GM21786 (cell line): ENCODE results near the gene PYCARD.

Experiments
- ATAC-seq: cut with Tn5 transposase; IDR thresholded peaks from one replicate; pipeline ENCODE4 v1.9.1; 2021; ENCODE audit not compliant: unreplicated experiment

The PYCARD gene

GRCh38 chr16:31167315-31167714 is 35.2 kb downstream of the PYCARD start:
- no peak for ATAC-seq

GRCh38 chr16:31157136-31157535 is 45.4 kb downstream of the PYCARD start:
- no peak for ATAC-seq
